Fibroblast of skin of scalp (primary cell): Measurements from ENCODE around the gene POU4F3. TPM values are rescaled to one million over a fixed set of nuclear protein-coding genes. Genes with fewer than 3 reads are reported as not detected.
"Not testable (repeated sequence)": the region's sequence is repeated elsewhere in the genome, so short reads cannot be mapped to it uniquely, and the experiment has no call there.

Experiments
- DNase-seq: peaks from one replicate; pipeline ENCODE4 v3.0.0-alpha.2; 2013
- polyA plus RNA-seq, 2 experiments: library from polyadenylated mRNA; unstranded; fragments of 120-200 nt; gene quantifications; one replicate each; pipeline ENCODE4 v1.2.1, GENCODE V29; 2013; ENCODE audit not compliant: insufficient read length in 2 of 2

Gene POU4F3, protein sequence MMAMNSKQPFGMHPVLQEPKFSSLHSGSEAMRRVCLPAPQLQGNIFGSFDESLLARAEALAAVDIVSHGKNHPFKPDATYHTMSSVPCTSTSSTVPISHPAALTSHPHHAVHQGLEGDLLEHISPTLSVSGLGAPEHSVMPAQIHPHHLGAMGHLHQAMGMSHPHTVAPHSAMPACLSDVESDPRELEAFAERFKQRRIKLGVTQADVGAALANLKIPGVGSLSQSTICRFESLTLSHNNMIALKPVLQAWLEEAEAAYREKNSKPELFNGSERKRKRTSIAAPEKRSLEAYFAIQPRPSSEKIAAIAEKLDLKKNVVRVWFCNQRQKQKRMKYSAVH
- 0.07 TPM for polyA plus RNA-seq (2013, experiment 1 of 2; ENCODE audit: insufficient read length)
- polyA plus RNA-seq (2013, experiment 2 of 2; ENCODE audit: insufficient read length) = not detected

DNA sequence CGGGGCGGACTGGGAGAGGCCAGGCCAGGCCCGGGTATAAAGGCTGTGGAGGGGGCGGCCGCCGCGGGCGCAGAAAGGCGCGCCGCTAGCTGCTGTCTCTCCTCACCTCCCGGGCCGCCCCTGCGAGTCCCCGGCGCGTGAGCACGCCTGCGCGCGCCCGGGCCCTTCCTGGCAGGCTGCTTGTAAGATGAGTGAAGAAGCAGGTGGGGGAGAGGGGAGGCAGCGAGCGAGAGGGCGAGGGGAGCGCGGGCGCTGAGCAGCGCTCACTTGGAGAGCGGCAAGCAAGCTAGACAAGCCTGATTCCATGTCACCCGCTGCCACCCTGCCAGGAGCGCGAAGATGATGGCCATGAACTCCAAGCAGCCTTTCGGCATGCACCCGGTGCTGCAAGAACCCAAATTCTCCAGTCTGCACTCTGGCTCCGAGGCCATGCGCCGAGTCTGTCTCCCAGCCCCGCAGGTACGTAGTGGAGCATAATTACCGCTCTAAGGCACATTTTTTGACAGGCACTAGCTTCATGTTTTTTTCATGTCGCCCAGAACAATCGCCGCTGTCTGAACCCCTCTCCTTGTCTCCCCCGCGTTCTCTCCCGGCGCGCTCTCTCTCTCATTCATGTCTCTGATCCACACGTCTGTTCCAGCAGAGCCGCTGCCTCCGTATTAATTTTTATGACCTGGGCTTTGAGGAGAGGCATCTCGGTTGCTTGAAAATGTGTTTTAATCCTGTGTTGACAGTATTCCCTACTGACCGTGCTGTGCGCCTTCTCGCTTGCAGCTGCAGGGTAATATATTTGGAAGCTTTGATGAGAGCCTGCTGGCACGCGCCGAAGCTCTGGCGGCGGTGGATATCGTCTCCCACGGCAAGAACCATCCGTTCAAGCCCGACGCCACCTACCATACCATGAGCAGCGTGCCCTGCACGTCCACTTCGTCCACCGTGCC, at the start of gene POU4F3:
Gene POU4F3, plus strand, starts transcription at position 66 of the 941 bp plus-strand sequence. Its CDS starts 274 bp downstream, at position 340.
- DNase-seq = no peak

DNA sequence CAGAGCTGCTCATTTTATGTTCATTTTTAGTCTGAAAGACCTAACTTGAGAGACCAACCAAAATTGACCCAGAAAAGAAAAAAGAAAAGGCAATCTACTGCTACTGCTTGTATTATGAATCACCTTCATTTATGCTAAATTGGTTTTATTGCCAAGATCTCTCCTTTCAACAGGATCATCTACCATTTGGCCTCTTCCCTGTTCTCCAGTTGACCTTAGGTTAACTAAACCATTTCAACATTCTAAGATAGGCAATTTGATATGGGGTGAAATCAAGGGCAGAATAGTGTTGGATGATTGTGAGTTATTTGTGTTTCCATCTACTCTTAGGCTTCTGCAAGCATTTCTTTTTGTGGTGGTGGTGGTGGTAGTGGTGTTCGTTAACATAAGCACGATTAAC, 48.3 kb upstream of the POU4F3 start:
- DNase-seq = no peak

DNA sequence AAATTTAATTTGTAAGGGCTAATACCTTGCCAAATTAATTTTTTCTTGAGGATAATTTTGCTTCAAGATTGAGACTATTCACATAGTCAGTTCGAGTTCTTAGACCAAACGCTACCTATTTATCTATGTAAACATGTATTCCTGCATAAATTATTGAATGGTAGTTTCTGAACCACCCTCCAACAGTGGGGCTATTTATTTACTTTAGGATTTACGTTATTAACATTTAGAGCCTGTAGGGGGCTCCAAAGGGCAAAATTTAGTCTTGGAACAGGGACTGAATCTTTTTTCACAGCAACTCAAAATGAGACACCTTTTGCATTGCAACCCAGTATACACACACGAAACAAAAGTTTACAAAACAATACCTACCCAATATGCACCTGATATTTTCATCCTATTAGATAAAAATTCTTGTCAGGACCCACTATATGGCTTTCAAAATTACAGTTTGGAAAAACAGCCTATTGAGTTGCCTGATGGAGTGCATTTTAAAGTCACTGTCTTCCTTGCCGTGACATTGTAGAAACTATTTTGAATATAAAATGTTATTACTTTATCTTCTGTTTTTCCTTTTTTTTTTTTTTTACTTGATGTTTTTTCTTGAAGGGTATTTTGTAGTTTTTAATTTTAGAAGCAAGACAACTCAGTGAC, 47.1 kb upstream of the POU4F3 start:
- peak; percentile 52 for DNase-seq

DNA sequence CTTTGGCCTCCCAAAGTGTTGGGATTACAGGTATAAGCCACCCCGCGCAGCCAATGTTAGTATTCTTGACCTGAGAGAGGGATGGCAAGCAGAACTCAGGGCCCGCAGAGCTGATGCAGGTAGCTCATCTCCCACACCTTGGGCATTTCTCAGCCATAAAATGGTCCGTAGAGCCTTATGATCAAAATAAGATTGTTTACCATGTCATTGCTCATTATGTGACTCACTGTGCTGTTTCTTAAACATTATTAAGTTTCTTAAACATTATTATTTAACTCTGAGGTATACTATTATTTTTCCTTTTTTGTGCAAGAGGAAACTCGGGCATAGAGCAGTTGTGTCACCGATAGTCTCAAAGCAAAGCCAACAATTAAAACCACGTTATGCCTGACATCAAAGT, 42.4 kb upstream of the POU4F3 start:
- no peak for DNase-seq

DNA sequence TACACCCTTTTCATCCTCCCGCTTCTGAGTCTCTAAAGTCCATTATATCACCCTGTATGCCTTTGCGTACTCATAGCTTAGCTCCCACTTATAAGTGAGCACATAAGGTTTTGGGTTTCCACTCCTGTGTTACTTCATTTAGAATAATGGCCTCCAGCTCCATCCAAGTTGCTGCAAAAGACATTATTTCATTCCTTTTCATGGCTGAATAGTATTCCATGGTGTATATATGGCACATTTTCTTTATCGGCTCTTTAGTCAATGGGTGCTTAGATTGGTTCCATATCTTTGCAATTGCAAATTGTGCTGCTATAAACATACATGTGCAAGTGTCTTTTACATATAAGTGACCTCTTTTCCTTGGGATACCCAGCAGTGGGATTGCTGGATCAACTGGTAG, 39.7 kb upstream of the POU4F3 start:
- DNase-seq = not testable (repeated sequence)

DNA sequence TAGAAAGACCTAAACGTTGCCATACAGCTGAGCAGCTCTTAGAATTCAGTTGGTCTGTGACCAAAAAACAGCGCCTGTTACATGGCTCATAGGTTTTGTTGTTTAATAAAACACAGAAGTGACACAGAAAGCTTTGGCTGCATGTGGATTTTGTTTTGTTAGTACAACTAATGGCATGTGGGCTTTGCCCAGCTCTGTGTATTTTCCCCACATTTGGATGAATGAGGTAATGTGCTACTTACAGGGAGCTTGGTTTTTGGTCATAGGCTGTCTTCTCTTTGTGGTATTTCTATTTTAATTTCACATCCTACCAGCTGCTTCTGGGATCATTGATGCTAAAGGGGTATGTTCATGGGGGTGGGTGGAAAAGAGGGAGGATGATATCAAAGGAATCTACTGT, 37.0 kb upstream of the POU4F3 start:
- DNase-seq = peak; percentile 38

DNA sequence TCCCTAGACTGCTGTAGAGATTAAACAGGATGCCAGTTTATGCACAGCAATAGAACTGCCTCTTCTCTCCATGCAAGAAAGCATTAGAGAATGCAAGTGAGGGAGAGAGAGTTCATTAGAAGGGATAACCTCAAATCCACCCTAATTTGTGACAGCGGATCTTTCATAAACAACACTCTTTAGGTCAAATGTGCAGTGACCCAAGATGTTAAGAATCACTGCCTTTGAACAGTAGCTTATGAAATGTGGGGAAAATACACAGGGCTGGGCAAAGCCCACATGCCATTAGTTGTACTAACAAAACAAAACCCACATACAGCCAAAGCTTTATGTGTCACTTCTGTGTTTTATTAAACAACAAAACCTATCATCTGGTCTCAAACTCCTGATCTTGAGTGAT, 36.2 kb upstream of the POU4F3 start:
- DNase-seq = no peak

DNA sequence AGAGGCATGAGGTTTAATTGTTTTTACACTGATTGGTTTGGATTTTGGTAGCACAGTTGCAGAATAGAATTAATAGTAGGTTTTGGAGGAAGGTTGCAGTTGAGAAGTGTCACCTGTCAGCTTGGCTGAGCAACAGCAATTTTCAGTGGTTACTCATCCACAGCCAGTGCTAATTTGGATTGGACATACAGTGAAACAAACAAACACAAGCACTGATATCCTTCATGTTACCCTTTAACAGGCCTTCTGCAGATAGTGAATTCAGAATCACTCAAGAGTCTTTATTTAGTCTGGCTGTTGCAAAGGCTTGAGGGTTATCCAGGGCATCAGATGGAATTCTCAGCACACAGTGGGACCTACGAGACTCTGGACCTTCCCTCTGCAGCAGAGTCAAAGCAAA, 31.8 kb upstream of the POU4F3 start:
- no peak for DNase-seq

DNA sequence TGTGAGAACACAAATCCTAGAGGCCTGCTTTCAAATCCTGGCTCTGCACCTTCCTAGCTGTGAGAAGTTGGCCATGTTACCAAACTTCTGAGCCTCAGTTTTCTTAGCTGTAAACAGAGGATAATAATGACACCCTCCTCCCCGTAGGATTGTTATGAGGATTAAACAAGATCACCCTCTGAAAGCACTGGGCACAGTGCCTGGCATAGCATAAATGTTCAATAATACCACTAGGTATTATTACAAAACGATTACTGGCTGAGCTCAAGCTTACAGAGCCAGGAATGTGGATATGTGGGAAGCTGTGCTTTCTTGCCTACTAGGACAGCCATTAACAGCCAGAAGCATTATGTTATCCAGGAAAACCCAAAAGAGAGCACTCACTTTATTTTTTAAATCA, 30.8 kb upstream of the POU4F3 start:
- no peak for DNase-seq

DNA sequence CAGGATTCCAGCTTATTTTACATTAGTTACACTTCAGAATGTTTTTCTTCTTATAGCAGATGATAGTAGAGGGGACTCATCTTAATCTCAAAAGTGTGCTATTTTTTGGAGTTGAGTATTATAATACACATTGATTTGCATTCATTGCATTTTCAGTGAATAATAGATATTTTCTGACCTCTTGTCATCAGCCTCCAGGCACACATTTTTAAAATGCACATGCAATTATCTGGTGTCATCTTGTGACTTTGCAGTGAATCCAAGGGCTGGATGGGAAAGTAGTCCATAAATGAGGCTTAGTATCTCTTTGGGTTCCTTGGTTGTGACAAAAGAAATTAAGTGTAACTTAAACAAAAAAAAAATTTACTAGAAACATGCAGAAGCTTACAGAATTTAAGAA, 28.1 kb upstream of the POU4F3 start:
- DNase-seq = no peak

DNA sequence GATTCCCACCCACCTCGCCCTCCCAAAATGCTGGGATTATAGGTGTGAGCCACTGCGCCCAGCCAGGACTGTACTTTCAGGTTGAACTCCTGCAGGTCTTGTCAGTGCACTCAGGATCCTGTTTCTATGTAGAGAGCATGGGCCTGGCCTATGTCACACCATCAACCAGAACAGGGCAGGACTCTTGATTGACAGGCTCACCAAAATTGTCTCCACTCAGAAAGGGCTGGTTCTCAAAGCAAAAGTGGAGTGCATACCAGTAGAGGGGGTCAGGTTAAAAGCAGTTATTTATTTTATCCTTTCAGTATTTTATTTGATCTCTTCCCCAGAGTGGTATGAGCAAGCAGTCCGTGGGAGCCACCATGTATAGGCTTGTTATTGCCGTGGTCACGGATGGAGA, 27.4 kb upstream of the POU4F3 start:
- DNase-seq = no peak

DNA sequence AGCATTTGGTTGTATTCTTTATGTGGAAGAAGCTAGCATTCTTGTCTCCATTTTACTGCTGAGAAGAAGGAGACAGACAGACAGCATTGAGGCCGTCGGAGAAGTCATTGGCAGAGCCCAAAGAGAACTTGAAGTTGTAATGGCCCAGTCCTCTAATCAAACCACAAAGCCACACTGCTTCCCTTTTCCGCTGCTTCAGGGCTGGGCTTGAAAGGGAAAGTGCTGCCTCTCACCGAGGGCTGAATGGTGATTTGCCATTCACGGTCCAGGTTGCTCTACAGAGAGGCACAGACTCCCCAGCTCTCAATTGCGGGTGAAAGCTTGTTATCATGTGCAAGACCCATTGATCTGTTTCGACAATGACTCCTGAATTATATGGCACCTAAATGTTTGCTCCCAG, 25.6 kb upstream of the POU4F3 start:
- no peak for DNase-seq

DNA sequence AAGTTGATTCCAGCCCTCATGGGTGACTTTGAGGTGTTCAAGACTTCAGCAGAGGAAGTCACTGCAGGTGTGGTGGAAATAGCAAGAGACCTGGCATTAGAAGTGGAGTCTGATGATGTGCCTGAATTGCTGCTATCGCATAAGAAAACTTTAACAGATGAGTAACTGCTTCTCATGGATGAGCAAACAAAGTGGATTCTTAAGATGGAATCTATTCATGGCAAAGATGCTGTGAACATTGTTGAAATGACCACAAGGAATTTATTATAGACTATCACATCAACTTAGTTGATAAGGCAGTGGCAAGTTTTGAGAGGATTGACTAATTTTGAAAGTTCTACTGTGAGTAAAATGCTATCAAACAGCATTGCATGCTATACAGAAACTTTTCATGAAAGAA, 17.1 kb upstream of the POU4F3 start:
- DNase-seq = no peak

DNA sequence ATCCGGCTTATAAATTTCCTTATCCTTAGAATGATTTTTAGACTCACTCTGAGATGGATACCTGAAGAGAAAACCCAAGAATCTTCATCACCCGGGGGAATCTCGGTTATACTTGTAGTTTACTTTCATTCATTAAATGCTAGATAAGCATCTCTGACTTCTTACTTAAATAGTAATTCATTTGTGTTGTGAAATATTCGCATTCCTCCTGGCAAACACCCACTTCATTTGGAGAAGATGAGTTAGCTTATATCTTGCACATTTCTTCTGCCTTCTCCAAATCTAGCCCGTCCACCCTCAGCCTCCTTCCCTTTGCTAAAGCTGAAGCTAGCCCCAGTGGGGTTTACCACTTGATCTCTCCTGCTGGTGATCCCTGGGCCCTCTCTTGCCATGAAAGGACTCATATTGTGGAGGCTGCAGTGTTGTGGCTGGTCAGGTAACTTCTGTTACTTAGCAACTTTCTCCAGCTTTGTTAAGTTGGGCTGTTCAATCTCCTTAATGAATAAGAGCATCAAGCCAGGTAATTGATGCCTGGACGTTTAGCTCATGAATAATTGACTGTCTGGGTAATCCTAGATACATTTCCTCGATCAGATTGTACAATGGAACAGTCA, 11.3 kb upstream of the POU4F3 start:
- no peak for DNase-seq

DNA sequence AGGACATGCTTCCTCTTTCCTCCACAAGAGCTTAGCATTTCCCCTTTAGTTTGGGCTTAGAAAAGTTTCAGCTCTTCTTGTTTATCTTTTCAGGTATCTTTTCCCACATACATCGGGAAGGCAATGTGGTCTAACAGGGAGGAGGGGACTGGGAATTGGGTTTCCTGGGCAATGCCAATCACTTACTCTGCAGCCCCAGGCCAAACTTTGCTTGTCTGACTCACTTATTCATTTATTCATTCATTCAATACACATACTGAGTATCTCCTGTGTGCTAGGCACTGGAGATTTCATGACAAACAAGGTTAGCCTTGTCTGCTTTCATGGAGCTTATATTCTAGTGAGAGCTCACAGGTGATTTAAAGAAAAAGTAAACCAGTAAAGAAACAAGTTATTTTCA, 10.7 kb upstream of the POU4F3 start:
- no peak for DNase-seq

DNA sequence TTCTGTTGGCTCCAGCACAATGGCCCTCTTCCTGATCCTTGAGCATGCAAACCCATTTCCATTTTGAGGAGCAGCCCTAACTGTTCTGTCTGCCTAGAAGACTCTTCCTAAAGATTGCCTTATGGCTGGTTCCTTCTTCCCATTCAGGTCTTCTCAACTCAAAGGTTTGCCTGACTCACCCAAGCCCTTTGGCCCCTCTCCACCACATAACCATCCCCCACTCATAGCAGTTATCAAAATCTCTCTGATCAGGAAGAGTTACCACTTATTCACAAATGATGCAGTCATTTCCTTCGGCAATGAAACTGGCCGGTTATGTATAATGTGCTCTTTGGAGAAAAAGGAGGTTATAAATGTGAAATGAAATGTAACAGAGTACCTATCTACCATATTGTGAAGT, 8.9 kb upstream of the POU4F3 start:
- no peak for DNase-seq

DNA sequence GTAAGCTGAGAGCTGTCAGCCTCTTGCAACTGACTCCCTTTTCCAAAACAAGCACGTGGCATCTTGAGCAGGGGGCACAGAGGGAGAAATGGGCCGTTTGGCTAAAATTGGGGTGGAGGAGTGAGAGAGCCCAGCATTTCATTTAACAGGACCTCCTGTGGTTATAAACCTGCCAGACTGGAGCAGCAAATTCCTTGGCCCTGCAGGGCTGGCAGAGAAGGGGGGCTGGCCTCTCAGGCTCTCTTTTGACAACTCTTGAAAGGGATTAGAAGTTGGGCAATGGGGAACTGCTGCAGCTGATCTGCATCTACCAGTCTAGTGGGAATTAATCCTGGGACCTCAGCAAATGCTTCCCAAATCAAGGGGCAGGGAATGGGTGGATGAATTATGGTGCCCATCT, 7.2 kb upstream of the POU4F3 start:
- no peak for DNase-seq

DNA sequence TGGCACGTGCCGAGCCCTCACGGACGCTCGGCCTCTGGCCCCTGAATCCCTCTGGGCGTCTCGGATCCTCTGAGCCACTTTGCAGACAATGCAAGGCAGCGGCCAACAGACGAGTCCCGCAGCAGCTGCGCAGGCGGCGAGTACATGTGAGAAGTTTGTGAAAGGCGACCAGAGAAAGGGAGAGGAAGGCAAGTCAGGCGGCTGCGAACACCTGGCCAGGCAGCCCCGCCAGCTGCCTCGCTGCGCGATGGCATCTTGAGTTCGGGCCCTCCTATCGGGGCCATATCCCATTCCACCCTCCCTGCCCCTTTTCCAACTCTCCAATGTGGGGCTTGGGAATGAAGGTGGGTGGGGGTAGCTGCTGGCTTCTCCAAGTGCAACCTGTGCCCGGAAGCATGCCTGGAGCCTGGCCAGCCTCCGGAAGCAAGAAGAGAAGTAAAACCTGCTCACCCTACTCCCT, 4.5 kb upstream of the POU4F3 start:
- DNase-seq = no peak

DNA sequence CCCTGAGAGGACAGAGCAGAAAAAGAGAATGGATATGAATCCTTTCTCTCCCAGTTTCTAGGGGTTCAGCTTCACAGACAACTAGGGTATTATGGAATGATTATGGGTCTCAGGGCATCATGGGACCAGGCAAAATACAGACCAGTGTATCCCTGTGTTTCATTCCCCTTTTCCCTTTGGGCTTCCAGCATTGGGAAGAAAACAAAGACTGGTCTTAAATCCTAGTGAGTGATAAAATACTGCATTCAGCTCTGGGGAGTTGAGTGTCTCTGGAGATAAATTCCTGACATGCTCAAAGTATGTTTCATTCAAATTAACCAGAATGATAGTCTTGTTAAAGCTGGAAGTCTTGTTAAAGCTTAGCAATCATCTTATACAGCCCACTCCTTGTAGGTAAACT, 2.4 kb upstream of the POU4F3 start:
- no peak for DNase-seq

DNA sequence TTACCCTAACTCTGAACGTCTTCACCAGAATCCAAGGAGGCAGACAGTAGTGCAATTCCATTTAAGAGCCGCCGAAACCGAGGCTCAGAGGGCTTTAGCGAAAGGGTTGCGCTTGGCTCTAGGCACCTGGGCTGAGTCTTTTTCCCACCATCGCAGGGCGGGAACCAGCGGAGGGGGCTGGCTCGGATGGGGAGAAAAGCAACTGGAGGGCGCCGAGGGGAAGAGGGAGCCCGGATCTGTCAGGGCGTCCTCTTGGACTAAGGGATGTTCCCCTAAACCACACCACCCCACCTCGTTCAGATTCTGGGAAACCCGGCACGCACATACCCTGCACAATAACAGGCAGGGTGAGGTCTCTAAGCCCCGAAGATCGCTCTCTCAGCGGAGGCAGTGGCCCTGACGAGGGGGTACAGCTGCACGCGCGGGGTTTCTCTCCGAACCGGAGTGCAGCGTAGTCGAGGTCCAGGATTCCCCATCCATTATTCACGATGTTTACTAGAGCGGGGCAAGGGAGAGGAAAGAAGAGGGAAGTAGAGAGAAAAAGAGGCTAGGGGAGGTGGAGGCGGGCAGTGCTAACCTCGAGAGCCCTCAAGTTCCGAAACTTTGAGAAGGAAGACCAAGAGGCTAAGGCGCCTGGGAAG, 1.3 kb upstream of the POU4F3 start:
- DNase-seq = no peak

DNA sequence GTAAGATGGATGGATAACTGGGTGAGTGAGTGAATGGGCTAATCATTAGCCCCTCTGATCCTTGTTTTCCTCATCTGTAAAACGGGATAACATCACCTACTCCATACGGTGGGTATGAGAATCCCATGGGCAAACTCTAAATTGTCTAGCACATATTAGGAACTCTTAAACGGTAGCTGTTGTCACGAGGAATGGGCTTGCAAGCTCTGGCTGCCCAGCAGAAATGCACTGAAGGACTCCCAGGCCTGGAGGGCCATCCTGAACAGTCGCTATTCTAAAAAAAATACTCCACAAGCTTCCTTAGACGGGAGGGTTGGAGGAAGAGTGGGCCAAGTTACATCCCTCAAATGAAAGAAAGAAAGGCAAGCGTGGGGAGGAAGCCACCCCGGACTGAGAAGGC, 711 bp upstream of the POU4F3 start:
- DNase-seq = no peak

DNA sequence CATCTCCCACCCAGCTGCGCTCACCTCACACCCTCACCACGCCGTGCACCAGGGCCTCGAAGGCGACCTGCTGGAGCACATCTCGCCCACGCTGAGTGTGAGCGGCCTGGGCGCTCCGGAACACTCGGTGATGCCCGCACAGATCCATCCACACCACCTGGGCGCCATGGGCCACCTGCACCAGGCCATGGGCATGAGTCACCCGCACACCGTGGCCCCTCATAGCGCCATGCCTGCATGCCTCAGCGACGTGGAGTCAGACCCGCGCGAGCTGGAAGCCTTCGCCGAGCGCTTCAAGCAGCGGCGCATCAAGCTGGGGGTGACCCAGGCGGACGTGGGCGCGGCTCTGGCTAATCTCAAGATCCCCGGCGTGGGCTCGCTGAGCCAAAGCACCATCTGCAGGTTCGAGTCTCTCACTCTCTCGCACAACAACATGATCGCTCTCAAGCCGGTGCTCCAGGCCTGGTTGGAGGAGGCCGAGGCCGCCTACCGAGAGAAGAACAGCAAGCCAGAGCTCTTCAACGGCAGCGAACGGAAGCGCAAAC, 1.1 kb downstream of the POU4F3 start:
- DNase-seq = no peak
